HTR-8/SVneo (cell line): Measurements from ENCODE around the gene RPS6KA2.
A peak's percentile ranks its signal among the peaks of the same experiment; 100 is the strongest.

Experiments
- DNase-seq: peaks from one replicate; pipeline ENCODE4 v3.0.0; 2011; ENCODE audit warnings: low spot score, mixed read lengths; ENCODE audit not compliant: insufficient read length
- FAIRE-seq: peaks from 2 replicates; lab custom pipeline; 2011; peaks lifted over from hg19 to GRCh38; lab: Jason Lieb, UNC

The RPS6KA2 gene

GRCh38 chr6:166417285-166417691 is 209.8 kb downstream of the RPS6KA2 start:
- no peak for DNase-seq
- no peak for FAIRE-seq

- peak; percentile 96 for FAIRE-seq
Measured at GRCh38 chr6:166415833-166416347, 211.2 kb downstream of the RPS6KA2 start.

DNA sequence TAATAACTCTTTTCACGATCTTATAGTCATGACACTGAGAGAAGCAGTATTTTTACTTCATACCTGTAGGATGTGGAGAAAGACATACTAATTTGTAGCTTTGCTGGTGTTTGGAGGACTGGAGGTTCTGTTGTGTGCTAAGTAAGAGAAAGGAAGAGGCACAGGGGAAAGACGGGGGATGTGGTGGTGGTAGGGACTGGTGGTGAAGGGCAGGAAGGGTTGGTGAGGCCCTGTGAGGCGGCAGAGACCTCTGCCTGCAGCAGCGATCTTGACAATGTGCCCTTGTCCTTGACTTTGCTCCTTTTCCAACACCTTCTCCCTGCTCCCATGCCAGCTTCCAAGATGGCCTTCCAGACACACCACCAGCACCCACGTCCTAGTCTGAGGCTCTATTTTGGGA is 211.7 kb downstream of the RPS6KA2 start:
- FAIRE-seq: no peak
- DNase-seq: no peak

More at GRCh38 chr6:166415833-166416347, 211.2 kb downstream of the RPS6KA2 start:
- no peak for DNase-seq

DNA sequence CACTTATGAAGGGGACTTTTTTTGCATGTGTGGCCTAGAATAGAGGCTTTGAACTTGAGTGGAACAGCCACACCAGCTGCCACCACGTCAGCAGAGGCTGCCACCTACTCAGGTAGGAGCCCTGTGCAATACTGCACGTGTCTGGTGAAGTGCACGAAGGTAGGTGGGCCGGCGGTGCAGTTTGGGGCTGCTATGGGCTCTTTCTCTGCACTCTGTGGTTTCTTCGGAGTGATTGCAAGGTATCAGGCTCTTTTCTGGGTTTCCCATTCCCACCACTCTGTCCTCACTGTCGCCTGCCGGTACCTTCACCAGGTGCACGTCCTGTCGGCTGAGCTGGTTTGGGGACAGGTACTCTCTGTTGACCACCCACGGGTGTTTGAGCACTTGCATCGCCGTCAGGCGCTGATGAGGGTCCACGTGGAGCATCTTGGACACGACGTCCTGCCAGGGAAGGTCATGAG is 213.5 kb downstream of the RPS6KA2 start:
- no peak for FAIRE-seq
- DNase-seq: no peak

DNA sequence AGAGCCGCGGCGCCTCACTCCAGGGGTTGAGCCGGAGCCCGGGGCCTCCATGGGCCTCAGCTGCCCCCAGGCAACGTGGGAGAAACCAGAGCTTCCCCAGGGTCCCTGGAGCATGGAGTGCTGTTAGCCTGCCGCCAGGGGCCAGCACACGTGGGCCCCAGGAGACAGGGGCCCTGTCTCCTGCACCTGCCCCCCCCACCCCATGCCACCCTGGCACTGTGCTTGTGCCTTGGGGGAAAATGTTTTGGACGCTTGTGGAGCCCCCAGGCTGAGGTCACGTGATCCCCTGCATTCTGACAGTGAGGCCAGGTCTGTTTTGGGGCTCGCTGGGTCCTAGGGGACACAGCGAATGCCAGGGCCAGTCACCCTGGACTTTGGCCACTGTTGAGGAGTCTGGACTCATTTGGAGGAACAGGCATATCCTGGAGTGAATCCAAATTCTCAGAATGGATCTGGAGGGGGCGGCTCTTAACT is 214.1 kb downstream of the RPS6KA2 start:
- FAIRE-seq (no peak), DNase-seq (no peak)

GRCh38 chr6:166412156-166412910 is 214.7 kb downstream of the RPS6KA2 start:
- FAIRE-seq: no peak
- DNase-seq: no peak

GRCh38 chr6:166411721-166412151 is 215.3 kb downstream of the RPS6KA2 start:
- DNase-seq (no peak), FAIRE-seq (no peak)

DNA sequence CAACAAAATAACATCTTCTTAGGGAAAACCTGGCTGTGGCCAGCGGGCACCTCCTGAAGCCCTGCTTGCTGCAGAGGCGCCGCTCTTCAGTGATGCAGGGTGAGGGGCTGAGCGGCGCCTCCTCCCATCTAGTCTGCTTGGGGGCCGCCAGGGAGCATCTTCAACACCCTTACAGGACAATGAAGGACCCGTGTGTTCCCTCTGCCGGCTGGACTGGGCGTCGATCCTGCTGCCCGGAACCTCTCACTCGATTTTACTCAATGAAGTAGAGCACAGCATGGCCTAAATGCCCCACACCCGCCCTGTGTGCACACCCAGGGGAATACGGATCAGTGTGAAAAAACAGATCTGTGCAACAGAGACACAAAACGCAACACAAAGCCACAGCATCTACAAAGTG is 215.8 kb downstream of the RPS6KA2 start:
- DNase-seq (no peak), FAIRE-seq (no peak)

- FAIRE-seq (no peak), DNase-seq (no peak)
Measured at GRCh38 chr6:166410426-166410935, 216.6 kb downstream of the RPS6KA2 start.

DNA sequence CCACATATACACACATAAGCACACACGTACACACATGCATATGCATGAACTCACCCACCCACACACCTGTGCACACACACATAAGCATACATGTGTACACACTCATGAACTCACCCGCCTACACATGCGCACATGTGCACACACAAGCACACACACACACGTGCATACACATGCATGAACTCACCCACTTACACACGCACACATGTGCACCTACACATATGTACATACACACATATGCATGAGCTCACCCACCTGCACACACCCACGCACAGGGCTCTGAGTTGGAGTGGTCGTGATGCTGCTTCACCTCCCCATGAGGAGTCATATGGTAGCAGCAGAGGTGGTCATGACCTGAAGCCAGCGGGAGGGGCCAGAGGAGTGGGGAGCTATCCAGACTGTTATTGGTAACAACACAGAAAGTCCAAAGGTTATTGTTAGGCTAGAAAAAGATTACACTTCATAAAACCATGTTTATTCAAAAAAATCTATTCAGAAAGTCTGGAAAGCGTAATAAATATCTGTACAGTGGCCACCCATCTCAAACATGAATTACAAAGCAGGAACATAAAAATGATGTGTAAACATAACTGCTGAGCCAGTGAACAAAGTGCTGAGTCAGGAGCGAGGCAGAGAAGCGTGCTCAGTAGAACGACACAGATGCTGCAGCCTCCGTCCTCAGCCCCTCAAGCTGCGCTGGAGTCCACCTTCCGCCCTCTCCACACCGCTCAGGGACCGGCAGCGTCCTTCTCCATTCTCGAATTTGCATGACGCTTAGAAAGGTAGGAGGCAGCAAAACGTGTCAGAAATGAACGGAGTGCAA is 217.9 kb downstream of the RPS6KA2 start:
- FAIRE-seq: peak; percentile 26
- no peak for DNase-seq

GRCh38 chr6:166406197-166406596 is 220.9 kb downstream of the RPS6KA2 start:
- FAIRE-seq (no peak), DNase-seq (no peak)

DNA sequence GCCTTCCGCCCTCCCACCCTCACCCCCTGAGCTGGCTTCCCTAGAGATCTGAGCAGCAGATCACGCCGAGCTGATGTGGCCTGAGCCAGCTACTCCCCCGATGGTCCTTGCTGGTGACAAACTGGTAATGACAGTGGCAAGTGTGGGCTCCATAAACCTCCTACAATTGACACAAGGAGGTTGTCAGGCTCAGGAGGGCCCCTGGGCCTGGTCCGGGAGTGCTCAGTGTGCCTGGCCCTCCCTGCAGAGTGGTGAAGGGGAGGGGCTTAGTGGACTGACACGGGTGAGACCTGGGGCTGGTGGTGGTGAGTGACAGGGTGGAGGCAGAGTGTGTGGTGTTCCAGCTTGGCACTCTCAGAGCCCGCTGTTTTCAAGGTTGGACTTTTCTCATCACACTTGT is 221.7 kb downstream of the RPS6KA2 start:
- no peak for DNase-seq
- no peak for FAIRE-seq

- DNase-seq (no peak), FAIRE-seq (no peak)
Measured at GRCh38 chr6:166402582-166403277, 224.3 kb downstream of the RPS6KA2 start.

GRCh38 chr6:166400649-166401250 is 226.3 kb downstream of the RPS6KA2 start:
- DNase-seq: peak; percentile 53
- FAIRE-seq: peak; percentile 20

DNA sequence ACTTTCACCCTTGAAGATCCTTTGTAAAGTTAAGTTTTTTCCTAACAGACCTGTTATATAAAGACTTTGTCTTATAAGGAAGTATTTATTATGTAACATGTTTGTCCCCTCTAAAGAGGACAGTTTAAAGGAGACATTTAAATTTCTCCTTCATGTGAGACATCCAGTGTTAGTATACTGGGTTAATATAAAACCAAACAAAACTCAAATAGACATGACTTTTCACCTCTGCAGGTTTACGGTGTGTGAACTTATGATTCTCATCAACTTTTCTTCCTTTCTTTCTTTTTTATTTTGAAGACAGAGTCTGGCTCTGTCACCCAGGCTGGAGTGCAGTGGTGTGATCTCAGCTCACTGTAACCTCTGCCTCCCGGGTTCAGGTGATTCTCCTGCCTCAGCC is 226.9 kb downstream of the RPS6KA2 start:
- no peak for FAIRE-seq
- DNase-seq: no peak

DNA sequence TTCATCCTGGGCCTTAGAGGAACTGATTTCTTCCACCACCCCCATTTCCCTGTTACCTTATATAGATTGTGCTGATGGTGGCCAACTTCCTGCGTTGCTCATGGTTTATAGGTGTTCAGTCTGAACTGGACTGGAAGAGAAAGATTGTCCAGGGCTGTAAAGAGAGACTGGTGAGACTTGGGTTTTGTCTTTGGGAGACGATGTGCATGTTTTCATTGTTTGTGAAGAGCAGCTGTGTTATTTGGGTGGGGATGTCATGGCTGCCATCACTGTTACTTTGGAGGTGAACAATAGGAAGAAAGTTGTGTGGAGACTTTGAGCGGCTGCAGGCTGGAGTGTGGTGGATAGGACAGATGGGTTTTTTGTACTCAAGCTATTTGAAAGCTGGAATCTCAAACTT is 228.7 kb downstream of the RPS6KA2 start:
- FAIRE-seq (no peak), DNase-seq (no peak)

- DNase-seq (no peak), FAIRE-seq (no peak)
Measured at GRCh38 chr6:166397849-166398248, 229.2 kb downstream of the RPS6KA2 start.

DNA sequence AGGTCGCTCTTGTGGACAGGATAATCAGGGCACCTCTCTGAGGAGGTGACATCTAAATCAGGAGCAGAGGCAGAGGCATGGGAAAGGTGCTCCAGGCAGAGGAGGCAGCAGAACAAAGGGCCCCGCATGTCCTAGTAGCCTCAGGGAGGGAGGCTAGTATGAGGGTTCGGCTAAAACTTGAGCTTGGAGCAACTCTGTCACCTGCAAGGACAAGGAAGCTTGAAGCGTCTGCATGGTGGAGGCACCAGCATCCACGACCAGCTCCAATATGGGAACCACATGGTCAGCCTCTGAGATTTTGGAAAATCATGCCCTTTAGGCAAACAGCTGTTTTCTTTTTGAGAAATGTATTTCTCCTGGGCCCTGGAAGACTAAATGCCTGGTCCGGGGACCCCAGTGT is 231.3 kb downstream of the RPS6KA2 start:
- no peak for FAIRE-seq
- no peak for DNase-seq

GRCh38 chr6:166395351-166395750 is 231.7 kb downstream of the RPS6KA2 start:
- FAIRE-seq (no peak), DNase-seq (no peak)
